OCI-LY7 (cell line): ENCODE measurements around the gene RRP9. TPM values are rescaled to one million over a fixed set of nuclear protein-coding genes. Genes with fewer than 3 reads are reported as not detected.

ENCODE experiments used
- BruUV-seq: library from RNA; stranded (reverse); fragments of 400-500 nt; replicated peaks from 2 replicates; lab custom pipeline; 2021; lab: Mats Ljungman, UMichigan
- CTCF ChIA-PET: fragments of 300-600 bp; sonication (Branson Sonifier 250); formaldehyde crosslinking; loops from one replicate; lab custom pipeline; 2022; ENCODE audit warnings: antibody characterized with exemption; ENCODE audit not compliant: unreplicated experiment; lab: Charles Lee
- POLR2A ChIA-PET: fragments of 300-600 bp; sonication (Branson Sonifier 250); formaldehyde crosslinking; loops from one replicate; lab custom pipeline; 2022; ENCODE audit warnings: antibody characterized with exemption; lab: Charles Lee
- DNase-seq: peaks from one replicate; pipeline ENCODE4 v3.0.0-alpha.2; 2015; ENCODE audit warnings: low spot score
- H2AFZ ChIP-seq: fragments of 200-600 bp; sonication (generic), shearing (Covaris generic); 2 replicates; pipeline ENCODE4 v1.6.1; 2014; ENCODE audit warnings: mild to moderate bottlenecking, antibody characterized with exemption, low read length, moderate library complexity
- H3K27ac ChIP-seq: fragments of 200-600 bp; sonication (generic); 2 replicates; pipeline ENCODE4 v1.5.1; 2014; ENCODE audit warnings: mixed run types, low read depth, mild to moderate bottlenecking, moderate library complexity, low read length, inconsistent platforms; ENCODE audit not compliant: poor library complexity, severe bottlenecking
- H3K36me3 ChIP-seq: fragments of 200-600 bp; sonication (generic); 2 replicates; pipeline ENCODE4 v1.6.1; 2014; ENCODE audit warnings: mild to moderate bottlenecking, antibody characterized with exemption, low read length, moderate library complexity, mixed read lengths; ENCODE audit not compliant: insufficient read depth
- H3K4me1 ChIP-seq: fragments of 200-600 bp; sonication (generic); 2 replicates; pipeline ENCODE4 v1.5.1; 2014; ENCODE audit warnings: mild to moderate bottlenecking, low read length; ENCODE audit not compliant: insufficient read depth, poor library complexity, severe bottlenecking
- H3K4me2 ChIP-seq: fragments of 200-600 bp; sonication (generic); 2 replicates; pipeline ENCODE4 v1.6.1; 2014; ENCODE audit warnings: mild to moderate bottlenecking, low read length
- H3K4me3 ChIP-seq: fragments of 200-600 bp; sonication (generic); 2 replicates; pipeline ENCODE4 v1.5.1; 2014; ENCODE audit warnings: mild to moderate bottlenecking, low read depth, low read length; ENCODE audit not compliant: poor library complexity, severe bottlenecking
- H3K79me2 ChIP-seq: fragments of 200-600 bp; sonication (generic); 2 replicates; pipeline ENCODE4 v1.6.1; 2016; ENCODE audit warnings: low read depth, mild to moderate bottlenecking, low read length, moderate library complexity, mixed read lengths; ENCODE audit not compliant: insufficient read depth
- H3K9me2 ChIP-seq: fragments of 200-600 bp; sonication (generic); 2 replicates; pipeline ENCODE4 v1.6.1; 2016; ENCODE audit warnings: mild to moderate bottlenecking, low read length, mixed read lengths; ENCODE audit not compliant: insufficient read depth
- H3K9me3 ChIP-seq: fragments of 200-600 bp; sonication (generic); 2 replicates; pipeline ENCODE4 v1.6.1; 2014; ENCODE audit warnings: mild to moderate bottlenecking, mixed run types, low read length, mixed read lengths
- H4K20me1 ChIP-seq: fragments of 200-600 bp; sonication (generic); 2 replicates; pipeline ENCODE4 v1.6.1; 2014; ENCODE audit warnings: mild to moderate bottlenecking, antibody characterized with exemption, low read length, moderate library complexity, mixed read lengths; ENCODE audit not compliant: insufficient read depth
- EZH2phosphoT487 ChIP-seq: fragments of 200-600 bp; sonication (generic); IDR thresholded peaks from 2 replicates; pipeline ENCODE4 v1.6.1; 2018; ENCODE audit warnings: low read depth, borderline replicate concordance, mild to moderate bottlenecking, mixed run types, antibody characterized with exemption, low read length, moderate library complexity, mixed read lengths
- intact Hi-C: fragments of 100-400 bp; cut with micrococcal nuclease; formaldehyde crosslinking; loops from one replicate; pipeline ENCODE4 v1.10.0; 2022; ENCODE audit not compliant: unreplicated experiment
- total RNA-seq, 2 experiments: library from RNA; depleted of rRNA in 1 of 2; stranded (reverse); fragments of >200 nt in 1 of 2; shearing (Covaris generic) in 1 of 2; gene quantifications; 2 replicates each; pipeline ENCODE4 v1.2.3, GENCODE V29; 2014 to 2022
- TF ChIP-seq, protein P1 (sequence below): fragments of 200-600 bp; sonication (generic); conservative IDR thresholded peaks from 2 replicates; pipeline ENCODE4 v1.5.1; 2014; ENCODE audit warnings: mild to moderate bottlenecking, antibody characterized with exemption, low read length, moderate library complexity, mixed read lengths

RRP9 gene
- total RNA-seq, 2 experiments from 2014 or later, result 34.4 to 41.1 TPM

GRCh38 chr3:51971350-51971749, 29.6 kb upstream of the RRP9 start:
- POLR2A ChIA-PET, result no interaction called here

DNA sequence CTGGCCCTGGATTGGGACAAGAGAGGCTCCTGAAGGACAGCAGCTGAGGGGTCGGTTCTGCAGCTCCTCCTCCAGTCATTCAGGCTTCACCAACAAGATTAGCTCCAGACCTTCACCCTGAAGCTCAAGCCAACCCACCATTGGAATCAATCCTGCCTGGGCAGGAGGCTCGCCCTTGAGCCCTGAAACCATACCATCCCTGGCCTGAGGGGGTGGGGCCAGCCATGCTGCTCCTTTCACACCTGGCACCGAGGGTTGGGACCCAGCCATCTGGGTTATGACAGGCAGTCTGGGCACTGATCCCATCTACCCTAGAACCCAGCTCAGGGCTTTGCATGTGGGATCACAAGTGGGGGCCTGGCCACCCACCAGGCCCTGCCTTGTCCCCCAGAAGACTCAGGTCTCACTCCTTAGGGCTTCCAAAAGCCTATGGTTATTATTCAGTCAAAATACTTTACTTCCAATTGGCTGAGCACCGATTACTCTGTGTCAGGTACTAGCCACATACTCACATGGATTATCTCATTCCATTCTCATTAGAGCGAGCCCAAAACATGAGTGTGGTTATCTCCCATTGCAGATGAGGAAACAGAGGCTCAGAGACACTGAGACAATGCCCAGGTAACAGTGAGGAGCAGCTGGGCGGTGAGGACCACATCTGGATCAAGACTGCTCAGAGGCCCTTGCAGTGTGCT, 29.0 kb upstream of the RRP9 start:
- no peaks in the 10 kb centered on the region for H3K36me3 ChIP-seq
- H3K9me2 ChIP-seq, result no peaks in the 10 kb centered on the region
- no TSS peak for BruUV-seq
- H2AFZ ChIP-seq, result no peak overlapping the region
- no peak for DNase-seq
- ChIA-PET POLR2A (interaction anchor here (0.6 kb wide), 1 partner anchor 177 kb away, joined by 3 read pairs; no protein-coding TSS in a partner anchor), CTCF (no interaction called here)
- H3K9me3 ChIP-seq, result no peaks in the 10 kb centered on the region
- no peak overlapping the region for H3K4me2 ChIP-seq
- no peaks in the 10 kb centered on the region for H4K20me1 ChIP-seq
- no peaks in the 10 kb centered on the region for H3K79me2 ChIP-seq
- intact Hi-C loops, result no loop called here
- no peak overlapping the region for H3K27ac ChIP-seq
- H3K4me1 ChIP-seq, result peaks cover 26% of the 10 kb centered on the region
- no peak overlapping the region for H3K4me3 ChIP-seq
- TF ChIP-seq, protein P1, sequence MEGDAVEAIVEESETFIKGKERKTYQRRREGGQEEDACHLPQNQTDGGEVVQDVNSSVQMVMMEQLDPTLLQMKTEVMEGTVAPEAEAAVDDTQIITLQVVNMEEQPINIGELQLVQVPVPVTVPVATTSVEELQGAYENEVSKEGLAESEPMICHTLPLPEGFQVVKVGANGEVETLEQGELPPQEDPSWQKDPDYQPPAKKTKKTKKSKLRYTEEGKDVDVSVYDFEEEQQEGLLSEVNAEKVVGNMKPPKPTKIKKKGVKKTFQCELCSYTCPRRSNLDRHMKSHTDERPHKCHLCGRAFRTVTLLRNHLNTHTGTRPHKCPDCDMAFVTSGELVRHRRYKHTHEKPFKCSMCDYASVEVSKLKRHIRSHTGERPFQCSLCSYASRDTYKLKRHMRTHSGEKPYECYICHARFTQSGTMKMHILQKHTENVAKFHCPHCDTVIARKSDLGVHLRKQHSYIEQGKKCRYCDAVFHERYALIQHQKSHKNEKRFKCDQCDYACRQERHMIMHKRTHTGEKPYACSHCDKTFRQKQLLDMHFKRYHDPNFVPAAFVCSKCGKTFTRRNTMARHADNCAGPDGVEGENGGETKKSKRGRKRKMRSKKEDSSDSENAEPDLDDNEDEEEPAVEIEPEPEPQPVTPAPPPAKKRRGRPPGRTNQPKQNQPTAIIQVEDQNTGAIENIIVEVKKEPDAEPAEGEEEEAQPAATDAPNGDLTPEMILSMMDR, result no peak
- TF ChIP-seq EZH2phosphoT487, result no peak

More at GRCh38 chr3:51971350-51971749, 29.6 kb upstream of the RRP9 start:
- Histone ChIP-seq H3K4me1 (peaks cover 29% of the 10 kb centered on the region), H2AFZ (no peak overlapping the region), H3K79me2 (no peaks in the 10 kb centered on the region), H4K20me1 (no peaks in the 10 kb centered on the region), H3K4me3 (no peak overlapping the region), H3K27ac (no peak overlapping the region), H3K9me3 (no peaks in the 10 kb centered on the region), H3K9me2 (no peaks in the 10 kb centered on the region), H3K4me2 (no peak overlapping the region), H3K36me3 (no peaks in the 10 kb centered on the region)
- no TSS peak for BruUV-seq
- CTCF ChIA-PET, result no interaction called here
- intact Hi-C loops, result no loop called here
- DNase-seq, result no peak
- TF ChIP-seq, protein P1, result no peak
- no peak for TF ChIP-seq EZH2phosphoT487

- H3K79me2 ChIP-seq, result no peaks in the 10 kb centered on the region
- H3K27ac ChIP-seq, result no peak overlapping the region
- H3K4me1 ChIP-seq, result peaks cover 19% of the 10 kb centered on the region
- no peaks in the 10 kb centered on the region for H4K20me1 ChIP-seq
- no peaks in the 10 kb centered on the region for H3K36me3 ChIP-seq
- intact Hi-C loops, result no loop called here
- ChIA-PET POLR2A (interaction anchor here (0.6 kb wide), 1 partner anchor 176 kb away, joined by 3 read pairs; no protein-coding TSS in a partner anchor), CTCF (no interaction called here)
- no peak for TF ChIP-seq EZH2phosphoT487
- TF ChIP-seq, protein P1, result no peak
- no peaks in the 10 kb centered on the region for H3K9me3 ChIP-seq
- BruUV-seq, result no TSS peak
- no peak overlapping the region for H3K4me3 ChIP-seq
- no peaks in the 10 kb centered on the region for H3K9me2 ChIP-seq
- H3K4me2 ChIP-seq, result no peak overlapping the region
- H2AFZ ChIP-seq, result no peak overlapping the region
- no peak for DNase-seq
Observed at GRCh38 chr3:51969841-51970240, 28.1 kb upstream of the RRP9 start.
